HEK293T (cell line): ENCODE results near the gene HMX3.

Source experiments
- CTCF ChIA-PET: fragments of 350-600 bp; formaldehyde crosslinking; extraction: SDS; loops from one replicate; lab custom pipeline; 2021; ENCODE audit warnings: antibody characterized with exemption, inconsistent platforms; lab: Yijun Ruan, JAX
- POLR2A ChIA-PET: fragments of 350-600 bp; formaldehyde crosslinking; extraction: SDS; loops from one replicate; lab custom pipeline; 2020; ENCODE audit warnings: antibody characterized with exemption, inconsistent platforms; lab: Yijun Ruan, JAX
- DNase-seq: peaks from one replicate; pipeline ENCODE4 v3.0.0; 2012; ENCODE audit warnings: mixed read lengths; ENCODE audit errors: extremely low spot score
- ARNT ChIP-seq: fragments of 450-650 bp; IDR thresholded peaks from 2 replicates; pipeline ENCODE4 v1.6.1; 2017; ENCODE audit warnings: mild to moderate bottlenecking
- BHLHE40 ChIP-seq: fragments of 450-650 bp; IDR thresholded peaks from 2 replicates; pipeline ENCODE4 v1.6.1; 2016; ENCODE audit warnings: mild to moderate bottlenecking, moderate library complexity, borderline replicate concordance
- CTBP1 ChIP-seq: fragments of 450-650 bp; IDR thresholded peaks from 2 replicates; pipeline ENCODE4 v1.6.1; 2016; ENCODE audit warnings: borderline replicate concordance
- ELF4 ChIP-seq: fragments of 450-650 bp; IDR thresholded peaks from 2 replicates; pipeline ENCODE4 v1.6.1; 2017; ENCODE audit warnings: antibody characterized with exemption
- FOXA1 ChIP-seq: fragments of 450-650 bp; IDR thresholded peaks from 2 replicates; pipeline ENCODE4 v1.6.1; 2016; ENCODE audit warnings: mild to moderate bottlenecking
- FOXK2 ChIP-seq: fragments of 450-650 bp; IDR thresholded peaks from 2 replicates; pipeline ENCODE4 v1.6.1; 2016; ENCODE audit warnings: mild to moderate bottlenecking
- FOXM1 ChIP-seq: fragments of 450-650 bp; IDR thresholded peaks from 2 replicates; pipeline ENCODE4 v1.6.1; 2017; ENCODE audit warnings: mild to moderate bottlenecking, borderline replicate concordance
- HDGF ChIP-seq: fragments of 450-650 bp; IDR thresholded peaks from 2 replicates; pipeline ENCODE4 v1.6.1; 2017; ENCODE audit warnings: antibody characterized with exemption, borderline replicate concordance
- L3MBTL2 ChIP-seq: fragments of 450-650 bp; conservative IDR thresholded peaks from 2 replicates; pipeline ENCODE4 v1.6.1; 2016; ENCODE audit warnings: mild to moderate bottlenecking
- LEF1 ChIP-seq: fragments of 450-650 bp; IDR thresholded peaks from 2 replicates; pipeline ENCODE4 v1.6.1; 2017; ENCODE audit warnings: mild to moderate bottlenecking, borderline replicate concordance
- NFRKB ChIP-seq: fragments of 450-650 bp; IDR thresholded peaks from 2 replicates; pipeline ENCODE4 v1.6.1; 2016; ENCODE audit warnings: mild to moderate bottlenecking, moderate library complexity
- SP1 ChIP-seq: fragments of 450-650 bp; IDR thresholded peaks from 2 replicates; pipeline ENCODE4 v1.6.1; 2017
- SUZ12 ChIP-seq: fragments of 450-650 bp; IDR thresholded peaks from 2 replicates; pipeline ENCODE4 v1.6.1; 2016; ENCODE audit warnings: mild to moderate bottlenecking
- TARDBP ChIP-seq: fragments of 450-650 bp; IDR thresholded peaks from 2 replicates; pipeline ENCODE4 v1.6.1; 2016
- ZNF384 ChIP-seq: fragments of 450-650 bp; IDR thresholded peaks from 2 replicates; pipeline ENCODE4 v1.6.1; 2016
- TF ChIP-seq, protein P1 (sequence below): fragments of 450-650 bp; IDR thresholded peaks from 2 replicates; pipeline ENCODE4 v1.6.1; 2016

Gene HMX3

DNA sequence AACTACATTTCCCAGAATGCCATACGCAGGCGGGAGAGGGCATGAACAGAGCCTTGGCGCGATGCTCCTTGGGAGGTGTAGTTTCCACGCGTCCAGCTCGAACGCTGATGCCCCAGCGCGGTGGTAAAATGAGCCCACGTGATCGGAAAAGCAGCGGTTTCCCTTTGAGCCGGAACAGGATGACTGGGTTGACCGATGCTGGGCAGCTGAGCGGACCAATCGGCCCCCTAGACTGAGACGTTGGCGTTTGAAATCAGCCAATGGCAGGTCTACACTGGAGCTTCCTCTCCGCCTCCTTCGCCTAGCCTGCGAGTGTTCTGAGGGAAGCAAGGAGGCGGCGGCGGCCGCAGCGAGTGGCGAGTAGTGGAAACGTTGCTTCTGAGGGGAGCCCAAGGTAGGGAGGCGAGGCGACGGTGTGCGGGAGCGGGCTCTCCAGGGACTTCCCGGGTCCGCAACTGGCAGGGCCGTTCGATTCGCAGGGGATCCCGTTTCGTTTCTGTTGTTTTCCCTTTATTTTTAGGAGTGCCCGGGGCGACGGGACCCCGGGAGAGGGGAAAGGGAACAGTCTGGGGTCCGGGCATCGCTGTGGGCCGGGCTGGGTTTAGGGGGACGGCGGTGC lies 18.4 kb downstream of the HMX3 start, which contains the start of gene BUB3:
BUB3 (plus strand) TSS at position 311 of the 619 bp plus-strand sequence. CDS start 516 bp downstream, outside the sequence.
- TF ChIP-seq FOXA1, result no peak
- peak; percentile 74 for TF ChIP-seq ELF4
- TF ChIP-seq, protein P1, sequence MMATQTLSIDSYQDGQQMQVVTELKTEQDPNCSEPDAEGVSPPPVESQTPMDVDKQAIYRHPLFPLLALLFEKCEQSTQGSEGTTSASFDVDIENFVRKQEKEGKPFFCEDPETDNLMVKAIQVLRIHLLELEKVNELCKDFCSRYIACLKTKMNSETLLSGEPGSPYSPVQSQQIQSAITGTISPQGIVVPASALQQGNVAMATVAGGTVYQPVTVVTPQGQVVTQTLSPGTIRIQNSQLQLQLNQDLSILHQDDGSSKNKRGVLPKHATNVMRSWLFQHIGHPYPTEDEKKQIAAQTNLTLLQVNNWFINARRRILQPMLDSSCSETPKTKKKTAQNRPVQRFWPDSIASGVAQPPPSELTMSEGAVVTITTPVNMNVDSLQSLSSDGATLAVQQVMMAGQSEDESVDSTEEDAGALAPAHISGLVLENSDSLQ, result peak; percentile 99
- TF ChIP-seq ZNF384, result no peak
- TF ChIP-seq NFRKB, result no peak
- TF ChIP-seq FOXM1, result peak; percentile 73
- TF ChIP-seq SUZ12, result peak; percentile 97
- TF ChIP-seq TARDBP, result no peak
- ChIA-PET CTCF (interaction anchor here (0.6 kb wide), 1 partner anchor 441 kb away, joined by 3 read pairs; no protein-coding TSS in a partner anchor), POLR2A (interaction anchor here (0.5 to 1.2 kb wide), 29 partner anchors 9 to 325 kb away, joined by 3 to 22 read pairs (median 3); no protein-coding TSS in a partner anchor)
- DNase-seq, result peak; percentile 97

DNA sequence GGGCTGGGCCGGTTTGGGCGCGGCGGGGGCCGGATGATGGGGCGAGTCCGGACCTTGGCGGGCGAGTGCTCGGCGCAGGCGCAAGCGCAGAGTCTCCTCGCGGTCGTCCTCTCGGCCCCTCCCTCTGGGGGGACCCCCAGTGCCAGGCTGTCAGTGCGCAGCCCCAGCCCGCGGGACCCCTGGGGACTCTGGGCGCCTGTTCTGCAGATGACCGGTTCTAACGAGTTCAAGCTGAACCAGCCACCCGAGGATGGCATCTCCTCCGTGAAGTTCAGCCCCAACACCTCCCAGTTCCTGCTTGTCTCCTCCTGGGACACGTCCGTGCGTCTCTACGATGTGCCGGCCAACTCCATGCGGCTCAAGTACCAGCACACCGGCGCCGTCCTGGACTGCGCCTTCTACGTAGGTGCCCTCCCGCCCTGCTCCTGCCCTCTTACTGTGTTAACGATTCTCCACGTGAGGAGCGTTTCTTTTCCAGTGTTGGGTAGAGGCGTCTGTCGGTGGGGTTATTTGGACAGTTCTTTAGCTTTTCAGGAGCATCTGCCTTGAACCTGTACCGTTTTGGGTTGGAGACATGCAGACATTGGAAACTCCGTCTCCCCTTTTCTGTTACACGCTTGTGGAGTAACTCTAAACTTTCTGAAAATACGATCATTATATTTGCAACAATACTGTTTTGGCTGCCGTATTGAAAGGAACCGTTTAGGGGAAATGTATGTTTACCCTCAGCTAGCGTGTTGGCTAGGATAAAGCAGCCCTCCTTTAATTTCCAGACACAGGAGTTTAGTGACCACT lies 19.1 kb downstream of the HMX3 start:
- ChIA-PET CTCF (no interaction called here), POLR2A (interaction anchor here (1.2 kb wide), 1 partner anchor 16 kb away, joined by 4 read pairs; no protein-coding TSS in a partner anchor)
- TF ChIP-seq, protein P1, result no peak
- TF ChIP-seq BHLHE40 (no peak), ELF4 (no peak), FOXA1 (no peak), L3MBTL2 (no peak), CTBP1 (no peak), HDGF (no peak), TARDBP (no peak), FOXM1 (no peak), FOXK2 (no peak), ZNF384 (no peak), LEF1 (no peak), SUZ12 (no peak), SP1 (no peak)
- DNase-seq, result peak; percentile 76

DNA sequence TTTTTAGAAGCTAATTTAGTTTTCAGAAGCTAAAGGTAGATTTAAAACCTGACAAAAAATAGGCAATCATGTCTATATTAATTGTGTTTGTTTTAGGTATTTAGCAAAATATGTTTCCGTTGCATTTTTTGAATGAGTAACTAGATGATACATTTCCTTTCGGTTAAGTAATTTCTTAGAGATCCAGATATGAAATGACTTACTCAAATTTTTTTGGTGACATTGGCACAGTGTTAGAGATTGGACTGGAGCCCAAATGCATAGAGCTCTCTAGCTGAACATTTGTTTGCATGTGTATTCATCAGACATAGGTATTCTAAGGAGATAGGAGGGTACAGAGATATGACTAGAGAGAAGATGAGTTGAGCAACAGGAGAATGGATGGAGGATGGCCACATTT lies 20.3 kb downstream of the HMX3 start:
- CTCF ChIA-PET, result no interaction called here
- POLR2A ChIA-PET, result no interaction called here
- DNase-seq, result no peak
- TF ChIP-seq CTBP1 (no peak), TARDBP (no peak), HDGF (no peak), SP1 (no peak), FOXK2 (no peak)
- TF ChIP-seq, protein P1, result no peak

DNA sequence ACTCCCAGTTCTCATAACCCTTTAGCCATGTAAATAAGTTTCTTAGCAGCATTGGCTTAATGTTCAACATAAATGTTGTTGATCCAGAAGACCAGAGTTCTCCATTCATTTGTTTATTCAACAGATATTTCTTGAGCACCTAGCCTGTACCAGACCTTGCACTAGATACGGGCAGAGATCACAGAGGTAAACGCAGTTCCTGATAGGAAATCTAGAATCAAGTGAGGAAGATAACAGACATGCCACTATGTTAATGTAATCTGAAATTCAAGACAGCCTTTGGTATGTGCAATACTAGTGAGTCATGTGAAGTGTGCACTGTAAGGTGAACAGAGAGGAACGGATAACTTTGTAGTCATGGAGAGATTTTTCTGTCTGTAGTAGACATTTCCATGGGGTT lies 21.4 kb downstream of the HMX3 start:
- DNase-seq, result no peak
- ChIA-PET POLR2A (no interaction called here), CTCF (no interaction called here)
- TF ChIP-seq FOXA1 (no peak), BHLHE40 (no peak), ELF4 (no peak), TARDBP (no peak), FOXM1 (no peak), NFRKB (no peak), ZNF384 (no peak), LEF1 (no peak), SP1 (no peak), FOXK2 (no peak), ARNT (no peak), HDGF (no peak), CTBP1 (no peak), SUZ12 (no peak), L3MBTL2 (no peak)
- TF ChIP-seq, protein P1, result no peak

DNA sequence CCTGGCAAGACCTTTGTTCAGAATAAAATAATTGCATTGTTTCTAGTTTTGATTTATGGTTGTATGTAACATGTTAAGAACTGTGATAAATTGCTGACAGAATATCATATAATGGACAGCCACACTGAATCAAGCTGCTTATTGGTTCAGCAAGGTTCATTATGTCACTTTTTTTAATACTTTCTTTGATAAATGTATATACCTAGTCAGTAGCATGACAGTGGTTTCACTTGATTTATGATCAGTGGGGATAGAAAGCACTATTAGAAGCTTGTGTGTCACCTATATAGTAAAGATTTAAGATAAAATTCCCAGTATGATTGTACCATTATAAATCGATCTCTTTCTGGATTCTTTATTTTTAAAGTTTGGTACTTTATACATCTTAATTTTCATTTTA lies 22.9 kb downstream of the HMX3 start:
- TF ChIP-seq, protein P1, result peak; percentile 83
- TF ChIP-seq FOXK2 (no peak), CTBP1 (no peak)
- no peak for DNase-seq
- CTCF ChIA-PET, result no interaction called here
- POLR2A ChIA-PET, result no interaction called here
